GM04503 (cell line): ENCODE data around the gene EFCAB8.

Source experiments
- DNase-seq: peaks from one replicate; pipeline ENCODE4 v3.0.0-alpha.2; 2012; ENCODE audit warnings: low read depth

EFCAB8 gene

DNA sequence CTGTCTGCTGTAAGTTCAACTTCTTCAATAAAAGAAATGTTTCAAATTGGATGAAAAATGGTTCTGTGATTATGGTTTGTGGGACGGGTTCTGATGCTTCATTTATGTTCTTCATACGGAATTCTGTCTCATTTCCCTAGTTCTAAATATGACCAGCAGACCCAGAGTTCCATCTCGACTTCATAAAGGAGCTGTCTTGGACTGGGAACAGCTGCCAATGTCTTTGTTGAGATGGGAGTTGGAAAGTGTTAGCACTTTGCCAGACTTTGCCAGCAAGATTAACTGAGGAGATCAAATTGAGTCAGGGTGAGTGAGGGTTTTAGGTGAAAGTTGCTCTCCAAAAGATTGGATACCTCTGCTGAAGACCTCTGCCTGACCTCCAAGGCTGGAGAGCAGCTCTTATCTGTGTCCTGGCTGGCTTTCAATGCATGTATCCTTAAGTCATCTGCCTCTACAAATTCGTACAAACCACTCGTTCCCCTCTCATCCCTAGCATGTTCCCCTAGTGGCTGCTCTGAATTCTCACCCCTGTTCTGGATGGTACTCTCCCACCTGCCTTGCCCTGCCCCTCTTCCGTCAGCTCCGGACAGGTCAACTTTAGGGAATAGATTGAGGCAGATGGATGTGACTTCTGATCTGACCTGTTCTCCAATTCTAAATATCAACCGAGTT is at the start of gene EFCAB8:
TSS of gene EFCAB8 (plus strand) at position 223 of the 672 bp plus-strand sequence. CDS start 4,870 bp downstream, outside the sequence.
- no peak for DNase-seq

DNA sequence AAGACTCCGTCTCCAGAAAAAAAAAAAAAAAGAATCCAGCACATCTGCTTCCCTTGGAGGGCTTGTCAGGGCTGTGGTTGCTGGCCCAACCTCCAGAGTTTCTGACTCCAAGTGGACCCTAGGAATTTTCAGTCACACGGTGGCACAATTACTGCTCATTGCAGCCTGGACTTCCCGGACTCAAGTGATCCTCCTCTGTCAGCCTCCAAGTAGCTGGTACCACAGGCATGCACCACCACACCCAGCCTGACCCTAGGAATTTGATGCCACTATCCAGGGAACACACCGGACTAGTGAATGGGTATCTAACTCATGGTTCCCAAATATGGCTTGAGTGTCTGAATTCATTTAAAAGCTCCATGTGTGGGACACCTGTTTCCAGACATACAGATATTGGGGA is 48.8 kb upstream of the EFCAB8 start:
- no peak for DNase-seq

- no peak for DNase-seq
Measured at GRCh38 chr20:32810941-32811340, 47.8 kb upstream of the EFCAB8 start.

DNA sequence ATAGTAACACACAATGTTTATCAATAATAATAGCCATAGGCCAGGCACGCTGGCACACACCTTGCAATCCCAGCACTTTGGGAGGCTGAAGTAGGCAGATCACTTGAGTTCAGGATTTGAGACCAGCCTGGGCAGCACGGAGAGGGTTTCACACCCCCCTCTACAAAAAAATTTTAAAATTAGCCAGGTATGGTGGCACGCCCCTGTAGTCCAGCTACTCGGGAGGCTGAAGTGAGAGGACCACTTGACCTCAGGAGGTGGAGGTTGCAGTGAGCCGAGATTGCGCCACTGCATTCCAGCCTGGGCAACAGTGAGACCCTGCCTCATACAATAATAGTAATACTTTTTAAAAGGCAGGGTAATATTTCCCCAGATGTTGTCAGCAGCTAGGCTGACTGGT is 46.8 kb upstream of the EFCAB8 start:
- DNase-seq: no peak

GRCh38 chr20:32819992-32820697 is 38.6 kb upstream of the EFCAB8 start:
- no peak for DNase-seq

GRCh38 chr20:32820698-32821377 is 37.9 kb upstream of the EFCAB8 start:
- DNase-seq: no peak

DNA sequence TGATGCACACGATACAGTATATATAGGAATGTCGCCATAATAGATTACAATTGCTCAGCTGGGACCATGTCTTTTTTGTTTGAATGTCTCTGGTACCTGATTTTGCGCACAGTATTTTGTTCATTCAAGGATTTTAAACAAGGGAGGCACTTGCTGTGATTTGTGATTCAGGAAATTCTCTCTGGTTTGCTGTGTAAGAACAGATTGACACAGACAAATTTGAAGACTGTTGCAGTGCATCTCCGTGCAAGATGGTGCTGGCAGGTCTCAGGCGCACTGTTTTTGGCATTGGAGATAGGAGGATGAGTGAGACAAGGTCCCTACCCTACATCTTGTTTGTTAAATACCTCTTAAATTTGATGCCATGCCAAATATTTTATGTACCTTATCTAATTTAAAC is 36.5 kb upstream of the EFCAB8 start:
- no peak for DNase-seq

- no peak for DNase-seq
Measured at GRCh38 chr20:32823078-32823477, 35.6 kb upstream of the EFCAB8 start.

DNA sequence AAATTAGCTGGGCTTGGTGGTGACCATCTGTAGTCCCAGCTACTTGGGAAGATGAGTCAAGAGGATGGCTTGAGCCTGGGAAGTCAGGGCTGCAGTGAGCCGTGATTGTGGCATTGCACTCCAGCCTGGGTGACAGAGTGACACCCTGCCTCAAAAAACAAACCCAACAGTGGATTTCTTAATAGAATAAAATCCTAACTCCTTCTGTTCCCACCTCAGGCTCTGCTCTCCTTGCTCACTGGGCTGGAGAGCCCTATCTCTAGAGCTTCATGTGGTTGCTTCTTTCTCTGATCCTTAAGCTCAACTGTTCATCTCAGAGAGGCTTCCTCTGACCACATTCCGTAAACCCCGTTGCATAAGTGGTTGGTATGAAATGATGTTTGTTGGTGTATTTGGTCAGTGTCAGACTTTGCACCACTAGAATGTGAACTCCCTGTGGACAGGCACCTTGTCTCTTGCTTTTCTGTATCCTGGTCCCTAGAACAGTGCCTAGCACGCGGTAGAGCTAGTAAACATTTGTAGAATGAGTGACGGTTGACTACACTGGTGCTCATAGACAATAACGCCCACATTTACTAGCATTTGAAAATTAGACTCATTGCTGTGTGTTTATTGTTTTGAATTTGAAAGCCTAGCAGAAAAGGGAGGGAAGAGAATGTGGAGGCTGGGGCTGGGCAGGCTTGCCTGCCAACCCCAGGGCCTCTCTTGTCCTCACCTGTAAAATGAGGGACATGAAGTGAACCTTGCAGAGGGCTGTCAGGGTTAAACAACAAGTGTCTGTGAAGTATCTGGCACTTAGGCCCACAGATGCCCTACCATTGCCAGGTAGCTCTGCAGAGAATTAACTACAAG is 34.8 kb upstream of the EFCAB8 start:
- no peak for DNase-seq

DNA sequence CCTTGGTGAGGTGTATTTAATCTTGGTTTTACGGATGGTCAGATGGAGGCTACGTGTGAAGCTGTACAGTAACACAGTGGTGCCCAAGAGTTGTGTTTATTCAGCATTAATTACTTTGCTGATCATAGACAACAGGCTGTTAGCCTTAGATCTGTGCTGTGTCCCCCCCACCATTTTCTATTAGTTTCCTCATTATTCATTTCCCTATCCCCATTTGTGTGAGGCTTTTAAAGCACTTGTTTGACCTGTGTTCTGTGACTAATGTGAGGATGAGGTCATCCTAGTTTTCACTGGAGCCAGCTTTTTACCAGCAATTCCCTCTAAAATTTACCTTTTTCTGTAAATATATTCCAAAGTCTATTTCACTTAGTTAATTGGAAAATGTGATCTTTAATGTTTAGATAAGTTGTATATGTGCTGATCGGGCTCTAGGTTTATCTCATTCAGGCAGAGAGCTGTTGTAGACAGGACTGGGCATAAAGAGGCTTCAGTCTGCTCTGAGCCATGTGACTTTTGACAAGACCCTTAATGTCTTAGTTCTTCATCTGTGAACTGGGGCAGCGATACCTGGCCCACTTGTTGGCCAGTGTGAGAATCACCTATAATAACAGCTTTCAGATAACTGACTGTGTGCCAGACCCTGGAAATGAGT is 30.6 kb upstream of the EFCAB8 start:
- no peak for DNase-seq

DNA sequence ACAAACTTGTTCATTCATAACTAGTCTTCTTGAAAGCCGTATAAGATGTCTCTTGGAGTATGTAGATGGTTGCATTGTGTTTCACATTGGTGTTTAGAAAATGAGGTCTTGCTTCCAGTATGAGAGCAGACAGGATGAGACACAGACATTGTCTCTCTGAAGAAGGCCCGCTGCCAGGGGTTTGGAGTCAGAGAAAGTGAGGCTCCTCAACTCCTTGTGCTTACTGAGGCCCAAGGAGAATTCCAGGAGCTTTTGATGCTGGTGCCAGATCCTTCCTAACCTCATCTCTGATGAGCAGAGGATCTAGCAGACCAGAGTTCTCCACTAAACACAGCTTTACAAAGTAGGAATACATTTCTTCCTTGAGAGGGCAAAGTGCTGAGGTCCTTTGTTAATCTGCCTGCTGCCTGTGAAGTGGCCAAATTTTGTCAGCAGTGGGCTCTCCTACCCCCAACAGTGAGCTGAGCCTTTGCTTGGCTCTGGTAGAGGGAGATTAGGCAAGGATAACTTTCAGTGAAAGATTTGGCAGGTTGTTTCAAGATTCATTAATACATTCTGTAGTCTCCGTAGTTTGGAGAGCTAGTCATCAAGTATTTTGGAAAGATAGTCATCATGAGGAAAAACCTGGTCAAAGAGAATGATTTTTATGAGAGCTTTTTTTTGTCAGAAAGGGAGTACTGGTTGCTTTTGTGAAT is 29.3 kb upstream of the EFCAB8 start:
- DNase-seq: no peak

GRCh38 chr20:32830437-32830836 is 28.3 kb upstream of the EFCAB8 start:
- DNase-seq: no peak

- no peak for DNase-seq
Measured at GRCh38 chr20:32831982-32832381, 26.7 kb upstream of the EFCAB8 start.

GRCh38 chr20:32832664-32833063 is 26.1 kb upstream of the EFCAB8 start:
- no peak for DNase-seq

DNA sequence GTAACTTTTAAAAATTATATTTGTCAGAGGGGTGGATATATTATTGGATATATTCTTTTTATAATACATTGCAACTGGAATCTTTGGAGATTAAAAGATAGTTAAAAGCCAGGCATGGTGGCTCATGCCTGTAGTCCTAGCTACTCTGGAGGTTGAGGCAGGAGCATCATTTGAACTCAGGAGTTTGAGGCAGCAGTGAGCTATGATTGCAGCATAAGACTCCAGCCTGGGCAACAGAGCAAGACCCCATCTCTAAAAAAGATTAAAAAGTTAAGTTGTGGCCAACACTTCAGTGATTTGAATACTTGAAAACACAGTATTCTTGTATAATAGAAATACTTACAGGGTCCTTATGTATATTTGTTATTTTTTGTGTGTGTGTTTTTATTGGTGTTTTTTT is 23.8 kb upstream of the EFCAB8 start:
- no peak for DNase-seq

GRCh38 chr20:32837157-32837556 is 21.6 kb upstream of the EFCAB8 start:
- no peak for DNase-seq

DNA sequence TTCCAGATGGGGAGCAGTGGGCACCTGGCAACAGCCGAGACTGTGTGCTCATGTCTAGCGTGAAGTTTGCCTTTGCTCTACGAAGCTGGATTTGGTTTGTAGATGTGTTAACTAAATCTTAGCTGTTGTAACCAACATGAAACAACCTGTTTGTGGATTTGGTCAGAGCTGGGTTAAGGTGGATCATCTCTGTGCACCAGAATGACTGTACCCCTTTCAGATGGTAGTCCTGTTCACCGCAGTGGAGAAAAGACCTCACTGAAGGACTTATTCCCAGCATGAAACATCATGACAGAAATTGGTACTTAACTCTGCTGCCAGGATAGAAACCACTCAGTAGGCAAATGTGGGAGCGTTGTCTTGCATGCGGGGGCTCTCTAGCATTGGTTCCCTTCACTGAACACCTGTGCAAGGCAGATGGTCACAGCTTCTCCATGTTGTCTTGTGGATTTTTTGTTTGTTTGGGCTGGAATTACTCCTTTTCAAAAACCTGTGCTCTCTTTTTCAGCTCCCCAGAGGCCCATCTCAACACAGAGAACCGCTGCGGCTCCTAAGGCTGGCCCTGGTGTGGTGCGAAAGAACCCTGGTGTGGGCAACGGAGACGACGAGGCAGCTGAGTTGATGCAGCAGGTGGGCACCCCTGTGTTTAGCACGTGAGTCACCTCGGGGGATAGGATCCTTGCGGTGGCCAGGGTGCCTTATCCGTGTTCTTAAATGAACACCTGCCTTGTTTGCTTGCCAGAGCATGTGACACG is 19.3 kb upstream of the EFCAB8 start:
- DNase-seq: no peak

DNA sequence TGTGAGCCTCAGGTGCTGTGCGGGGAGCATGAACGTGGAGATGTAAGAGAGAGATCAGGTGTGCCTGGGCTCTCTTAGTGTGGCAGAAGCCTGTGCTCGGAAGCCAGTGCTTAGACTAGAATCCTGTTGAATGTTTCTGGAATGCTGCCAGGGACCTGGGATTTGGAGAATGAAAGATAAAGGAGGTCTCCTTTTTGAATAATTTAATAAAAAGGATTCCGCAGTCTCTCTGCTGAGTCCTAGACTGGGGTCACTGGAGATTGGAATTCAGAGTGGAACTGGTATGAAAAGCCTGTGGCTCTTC is 18.8 kb upstream of the EFCAB8 start:
- DNase-seq: no peak

- DNase-seq: no peak
Measured at GRCh38 chr20:32841174-32841573, 17.5 kb upstream of the EFCAB8 start.

DNA sequence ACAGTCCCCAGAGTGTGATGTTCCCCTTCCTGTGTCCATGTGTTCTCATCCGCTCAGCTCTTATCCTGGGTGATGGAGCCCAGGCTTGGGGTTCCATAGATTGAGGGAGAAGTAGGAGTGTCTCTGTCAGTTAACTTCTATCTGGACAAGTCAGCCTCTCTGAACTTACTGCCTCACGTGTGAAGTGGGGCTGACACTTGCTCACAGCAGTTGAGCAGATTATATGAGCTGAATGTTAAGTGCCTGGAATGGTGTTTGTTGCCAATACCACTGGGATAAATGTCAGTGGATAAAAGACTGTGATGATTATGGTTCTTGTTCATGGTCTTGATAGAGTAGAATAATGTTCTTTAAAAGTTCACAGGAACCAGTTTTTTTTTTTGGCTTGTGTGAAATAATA is 17.1 kb upstream of the EFCAB8 start:
- no peak for DNase-seq
